ENCODE measurements around the gene WDR5. TPM values are rescaled to one million over a fixed set of nuclear protein-coding genes. Genes with fewer than 3 reads are reported as not detected.

The WDR5 gene
- total and polyA plus RNA-seq, 9 of the 15 experiments (the other 6 are each of a cell fraction or from before 2014, with no cell fraction given): 3.0 to 56.8 (median 38.6) TPM

DNA sequence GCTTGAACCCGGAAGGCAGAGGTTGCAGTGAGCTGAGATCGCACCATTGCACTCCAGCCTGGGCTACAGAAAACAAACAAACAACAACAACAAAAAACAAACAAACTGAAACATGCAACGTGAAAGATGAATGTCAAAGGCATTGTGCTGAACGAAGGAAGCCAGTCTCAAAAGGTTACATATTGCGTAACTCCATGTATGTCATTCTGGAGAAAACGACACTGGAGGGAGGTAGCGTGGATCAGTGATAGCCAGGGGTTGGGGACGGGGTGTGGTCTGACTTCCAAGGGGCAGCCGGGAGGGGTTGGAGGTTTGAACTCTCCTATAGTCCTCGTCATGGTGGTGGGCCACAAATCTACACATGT is 12.1 kb upstream of the WDR5 start:
- peak overlapping the region; percentile 12; the same call in 1 of the 2 replicates for H3K4me2 ChIP-seq (ENCODE audit: insufficient read depth, low read length)
- H3K27ac ChIP-seq (ENCODE audit: extremely low read depth, low read depth, low read length): no peak overlapping the region; the same call in 2 of the 3 replicates
- no peaks in the 10 kb centered on the region for H3K9me3 ChIP-seq (replicated peaks; ENCODE audit: control insufficient read depth, insufficient read depth, low read depth, low read length)
- ChIA-PET POLR2A (interaction anchor here (0.7 to 1.3 kb wide), 2 partner anchors 12 to 184 kb away, joined by 3 read pairs; partner anchors contain the start of gene WDR5), CTCF (ENCODE audit: low intra/inter-chr PET ratio) (no interaction called here)
- peak; percentile 69 for ATAC-seq
- TF ChIP-seq NBN (IDR thresholded peaks at IDR 0.05; ENCODE audit: low read depth): no peak
- TF ChIP-seq SMARCC2 (IDR thresholded peaks at IDR 0.05; ENCODE audit: low read depth): no peak
- TF ChIP-seq, protein P1, sequence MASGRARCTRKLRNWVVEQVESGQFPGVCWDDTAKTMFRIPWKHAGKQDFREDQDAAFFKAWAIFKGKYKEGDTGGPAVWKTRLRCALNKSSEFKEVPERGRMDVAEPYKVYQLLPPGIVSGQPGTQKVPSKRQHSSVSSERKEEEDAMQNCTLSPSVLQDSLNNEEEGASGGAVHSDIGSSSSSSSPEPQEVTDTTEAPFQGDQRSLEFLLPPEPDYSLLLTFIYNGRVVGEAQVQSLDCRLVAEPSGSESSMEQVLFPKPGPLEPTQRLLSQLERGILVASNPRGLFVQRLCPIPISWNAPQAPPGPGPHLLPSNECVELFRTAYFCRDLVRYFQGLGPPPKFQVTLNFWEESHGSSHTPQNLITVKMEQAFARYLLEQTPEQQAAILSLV (tag; IDR thresholded peaks at IDR 0.05): peak; percentile 90
- TF ChIP-seq, protein P2, sequence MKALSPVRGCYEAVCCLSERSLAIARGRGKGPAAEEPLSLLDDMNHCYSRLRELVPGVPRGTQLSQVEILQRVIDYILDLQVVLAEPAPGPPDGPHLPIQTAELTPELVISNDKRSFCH (CRISPR knock-in tag; IDR thresholded peaks at IDR 0.05): no peak
- TF ChIP-seq, protein P2 (tag; IDR thresholded peaks at IDR 0.05): peak; percentile 62; the same call in 1 of the 2 replicates
- TF ChIP-seq, protein P3, sequence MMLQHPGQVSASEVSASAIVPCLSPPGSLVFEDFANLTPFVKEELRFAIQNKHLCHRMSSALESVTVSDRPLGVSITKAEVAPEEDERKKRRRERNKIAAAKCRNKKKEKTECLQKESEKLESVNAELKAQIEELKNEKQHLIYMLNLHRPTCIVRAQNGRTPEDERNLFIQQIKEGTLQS (IDR thresholded peaks at IDR 0.05): peak; percentile 54
- TF ChIP-seq, protein P3 (CRISPR knock-in tag; conservative IDR thresholded peaks at IDR 0.05): no peak
- TF ChIP-seq CREM (IDR thresholded peaks at IDR 0.05; ENCODE audit: low read depth): peak; percentile 7; the same call in 1 of the 2 replicates
- peak; percentile 50 to 52; a peak in 2 of 4 replicates for TF ChIP-seq TRIM24 (IDR thresholded peaks at IDR 0.05)
- TF ChIP-seq CEBPB (tag; IDR thresholded peaks at IDR 0.05): peak; percentile 99
- TF ChIP-seq ATF7 (IDR thresholded peaks at IDR 0.05): 0 out of 2 replicates have a peak, but pooled peaks have one; percentile 15
- peak; percentile 89 for TF ChIP-seq CEBPG (CRISPR knock-in tag; IDR thresholded peaks at IDR 0.05)
- TF ChIP-seq CEBPG (tag; conservative IDR thresholded peaks at IDR 0.05 in 1 of 2, IDR thresholded peaks at IDR 0.05 in 1 of 2): peak; percentile 94
- peak; percentile 19 for TF ChIP-seq DACH1 (IDR thresholded peaks at IDR 0.05; ENCODE audit: partially characterized antibody)
- no peak for TF ChIP-seq ZNF408 (CRISPR knock-in tag; IDR thresholded peaks at IDR 0.05; ENCODE audit: low read depth)
- no peak overlapping the region for H3K4me3 ChIP-seq
- BruUV-seq (replicated peaks): no TSS peak
- no peak overlapping the region for H3K9ac ChIP-seq (ENCODE audit: insufficient read depth in 1 of 2, low read depth in 2 of 2, low read length in 2 of 2)
- peaks cover 25 to 38% of the 10 kb centered on the region in 2 experiments; a peak in 4 of 5 replicates for H3K27me3 ChIP-seq (ENCODE audit: control insufficient read depth in 2 of 2, insufficient read depth in 2 of 2, low read length in 2 of 2)
- peak in 1 of 4 experiments; percentile 20 for DNase-seq (ENCODE audit: extremely low read depth in 1 of 4, low spot score in 3 of 4)
- H4K20me1 ChIP-seq (replicated peaks; ENCODE audit: control insufficient read depth, insufficient read depth, low read length): no peaks in the 10 kb centered on the region; the same call in 1 of the 2 replicates
- H3K4me1 ChIP-seq (replicated peaks in 1 of 2; ENCODE audit: control insufficient read depth in 2 of 2, insufficient read depth in 2 of 2, low read length in 2 of 2): peaks cover 3 to 8% of the 10 kb centered on the region in 2 experiments; a peak in 2 of 5 replicates
- no peak for FAIRE-seq
- in situ Hi-C loops (cut with MboI): no loop called here
- no peaks in the 10 kb centered on the region for H3K79me2 ChIP-seq (ENCODE audit: control insufficient read depth, insufficient read depth, low read length)
- intact Hi-C loops (cut with micrococcal nuclease): no loop called here
- H3K9me1 ChIP-seq (ENCODE audit: control insufficient read depth, insufficient read depth, low read length): no peaks in the 10 kb centered on the region
- H2AFZ ChIP-seq (ENCODE audit: low read depth, low read length): no peak overlapping the region
- no peaks in the 10 kb centered on the region for H3K36me3 ChIP-seq (ENCODE audit: control insufficient read depth, insufficient read depth, low read length)
- 10% methylated on average over 10 of the region's 10 CpGs for WGBS (ENCODE audit: insufficient coverage, low coverage, missing lambda C conversion rate)

Measured in K562 (cell line).